Gastrocnemius medialis (tissue), 4 donors: Measurements from ENCODE around the gene PIGB. TPM values are rescaled to one million over a fixed set of nuclear protein-coding genes. Genes with fewer than 3 reads are reported as not detected.

ENCODE experiments used
- ATAC-seq, 2 donors: fragments of 150-250 bp; one replicate each; pipeline ENCODE4 v1.9.1; 2016
- DNase-seq, 2 donors: peaks; one replicate each; pipeline ENCODE4 v3.0.0-alpha.2; 2019
- H3K27ac ChIP-seq, 4 donors: fragments of 200-600 bp; sonication (generic); 1 replicate in 1 of 4; 2 replicates in 3 of 4; pipeline ENCODE4 v1.5.1; 2016 to 2018; ENCODE audit warnings: mild to moderate bottlenecking in 2 of 4, moderate library complexity in 1 of 4
- H3K27me3 ChIP-seq, 3 donors: fragments of 200-600 bp; sonication (generic) in 2 of 3; 1 replicate in 1 of 3; 2 replicates in 2 of 3; pipeline versions ENCODE4 v1.5.1 to v1.6.0; 2016 to 2019; ENCODE audit warnings: mild to moderate bottlenecking in 1 of 3, moderate library complexity in 1 of 3
- H3K36me3 ChIP-seq, 2 donors: fragments of 200-600 bp; sonication (generic) in 1 of 2; one replicate each; pipeline ENCODE4 v1.5.1; 2017 to 2018
- H3K4me1 ChIP-seq, 2 donors: fragments of 200-600 bp; sonication (generic) in 1 of 2; one replicate each; pipeline ENCODE4 v1.5.1; 2016 to 2017; ENCODE audit warnings: mild to moderate bottlenecking in 2 of 2
- H3K4me3 ChIP-seq, 4 donors: fragments of 200-600 bp; sonication (generic) in 3 of 4; 1 replicate in 1 of 4; 2 replicates in 3 of 4; pipeline ENCODE4 v1.5.1; 2016 to 2019; ENCODE audit warnings: mild to moderate bottlenecking in 2 of 4
- H3K9me3 ChIP-seq, 3 donors: fragments of 200-600 bp; sonication (generic) in 2 of 3; 1 replicate in 1 of 3; 2 replicates in 2 of 3; pipeline ENCODE4 v1.5.1; 2016 to 2019
- CTCF ChIP-seq, 5 experiments: fragments of 450-650 bp in 3 of 5; fragments of 200-600 bp in 2 of 5; sonication (generic) in 2 of 5; IDR thresholded peaks in 4 of 5; conservative IDR thresholded peaks in 1 of 5; 1 replicate in 4 of 5; 2 replicates in 1 of 5; pipeline ENCODE4 v1.5.1; 2016 to 2019; ENCODE audit warnings: antibody characterized with exemption in 5 of 5, mild to moderate bottlenecking in 3 of 5, moderate library complexity in 3 of 5
- POLR2A ChIP-seq, 2 donors: fragments of 450-650 bp; IDR thresholded peaks; one replicate each; pipeline ENCODE4 v1.6.1; 2017; ENCODE audit warnings: antibody characterized with exemption in 2 of 2, mild to moderate bottlenecking in 2 of 2, moderate library complexity in 2 of 2
- in situ Hi-C, 4 donors: fragments of 200-750 bp; cut with MboI; loops; one replicate each; pipeline versions ENCODE4 v1.15.0 to v1.8.0; 2017; ENCODE audit warnings: low sequenced_read_pairs in 4 of 4
- intact Hi-C: fragments of 100-400 bp; cut with DNase I; formaldehyde crosslinking; loops from one replicate; pipeline ENCODE4 v1.15.1; 2023; ENCODE audit warnings: low total_unique reads
- total RNA-seq, 4 donors: library from RNA; depleted of rRNA; stranded (reverse); fragments of >200 nt; gene quantifications; one replicate each; pipeline versions ENCODE4 v1.1.0 to v1.2.3, GENCODE V29; 2016

Gene PIGB
- total RNA-seq, 4 donors from 2014 or later: 1.2 to 22.9 (median 5.7) TPM

- H3K9me3 ChIP-seq: no peaks in the 10 kb centered on the region
- TF ChIP-seq CTCF (IDR thresholded peaks at IDR 0.05 in 4 of 5, conservative IDR thresholded peaks at IDR 0.05 in 1 of 5) (no peak), POLR2A (IDR thresholded peaks at IDR 0.05) (no peak)
- no peak overlapping the region for H3K27ac ChIP-seq
- DNase-seq: no peak
- peaks cover 0 to 23% of the 10 kb centered on the region in 2 donors for H3K36me3 ChIP-seq
- no peak for ATAC-seq
- no peaks in the 10 kb centered on the region for H3K27me3 ChIP-seq
- in situ Hi-C loops: no loop called here
- H3K4me3 ChIP-seq: no peak overlapping the region
- no peaks in the 10 kb centered on the region for H3K4me1 ChIP-seq
- intact Hi-C loops: no loop called here
Observed at GRCh38 chr15:55353025-55353424, 34.0 kb downstream of the PIGB start.

GRCh38 chr15:55356985-55357585, 38.1 kb downstream of the PIGB start:
- TF ChIP-seq POLR2A (IDR thresholded peaks at IDR 0.05) (no peak), CTCF (IDR thresholded peaks at IDR 0.05 in 4 of 5, conservative IDR thresholded peaks at IDR 0.05 in 1 of 5) (no peak)
- ATAC-seq: no peak
- no peaks in the 10 kb centered on the region for H3K9me3 ChIP-seq
- in situ Hi-C loops (no loop called here), intact Hi-C loops (no loop called here)
- no peak overlapping the region for H3K27ac ChIP-seq
- H3K27me3 ChIP-seq: no peaks in the 10 kb centered on the region
- no peak overlapping the region for H3K4me3 ChIP-seq
- DNase-seq: no peak
- H3K4me1 ChIP-seq: no peaks in the 10 kb centered on the region
- H3K36me3 ChIP-seq: peaks cover 0 to 51% of the 10 kb centered on the region in 2 donors

GRCh38 chr15:55357774-55358173, 38.8 kb downstream of the PIGB start:
- peaks cover 0 to 58% of the 10 kb centered on the region in 2 donors for H3K36me3 ChIP-seq
- no peak overlapping the region for H3K27ac ChIP-seq
- ATAC-seq: no peak
- no peaks in the 10 kb centered on the region for H3K27me3 ChIP-seq
- in situ Hi-C loops (no loop called here), intact Hi-C loops (no loop called here)
- DNase-seq: no peak
- TF ChIP-seq POLR2A (IDR thresholded peaks at IDR 0.05): no peak
- no peak for TF ChIP-seq CTCF (IDR thresholded peaks at IDR 0.05 in 4 of 5, conservative IDR thresholded peaks at IDR 0.05 in 1 of 5)
- no peak overlapping the region for H3K4me3 ChIP-seq
- no peaks in the 10 kb centered on the region for H3K4me1 ChIP-seq
- no peaks in the 10 kb centered on the region for H3K9me3 ChIP-seq

- intact Hi-C loops: no loop called here
- Histone ChIP-seq H3K4me3 (no peak overlapping the region), H3K27ac (no peak overlapping the region), H3K27me3 (no peaks in the 10 kb centered on the region), H3K4me1 (no peaks in the 10 kb centered on the region), H3K9me3 (no peaks in the 10 kb centered on the region), H3K36me3 (peaks cover 0 to 60% of the 10 kb centered on the region in 2 donors)
- DNase-seq (no peak), ATAC-seq (no peak)
- in situ Hi-C loops: no loop called here
- TF ChIP-seq POLR2A (IDR thresholded peaks at IDR 0.05) (no peak), CTCF (IDR thresholded peaks at IDR 0.05 in 4 of 5, conservative IDR thresholded peaks at IDR 0.05 in 1 of 5) (no peak)
Observed at GRCh38 chr15:55358471-55358870, 39.4 kb downstream of the PIGB start.

- H3K36me3 ChIP-seq: peaks cover 0 to 68% of the 10 kb centered on the region in 2 donors
- H3K4me1 ChIP-seq: no peaks in the 10 kb centered on the region
- no peak overlapping the region for H3K27ac ChIP-seq
- ATAC-seq (no peak), DNase-seq (no peak)
- no peaks in the 10 kb centered on the region for H3K9me3 ChIP-seq
- in situ Hi-C loops (no loop called here), intact Hi-C loops (no loop called here)
- no peaks in the 10 kb centered on the region for H3K27me3 ChIP-seq
- no peak for TF ChIP-seq CTCF (IDR thresholded peaks at IDR 0.05 in 4 of 5, conservative IDR thresholded peaks at IDR 0.05 in 1 of 5)
- TF ChIP-seq POLR2A (IDR thresholded peaks at IDR 0.05): no peak
- H3K4me3 ChIP-seq: no peak overlapping the region
Observed at GRCh38 chr15:55360256-55360655, 41.2 kb downstream of the PIGB start.
